GM03348 (cell line): Measurements from ENCODE around the gene TAF15.
A peak's percentile ranks its signal among the peaks of the same experiment; 100 is the strongest.

Experiments
- DNase-seq: peaks from one replicate; pipeline ENCODE4 v3.0.0; 2012; ENCODE audit warnings: low spot score

The TAF15 gene

GRCh38 chr17:35808962-35809854 lies at the start of gene TAF15:
Gene TAF15, plus strand, starts transcription at chr17:35809484. Its CDS starts 86 bp downstream, at chr17:35809570.
- peak; percentile 98 for DNase-seq

GRCh38 chr17:35760587-35760986 lies 48.7 kb upstream of the TAF15 start, which contains the start of gene C17orf50:
Gene C17orf50, plus strand, starts transcription at chr17:35760887. Its CDS starts 55 bp downstream, at chr17:35760942.
- DNase-seq = no peak

GRCh38 chr17:35761601-35762000 lies 47.7 kb upstream of the TAF15 start:
- no peak for DNase-seq

- no peak for DNase-seq
Observed at GRCh38 chr17:35763767-35764122, 45.5 kb upstream of the TAF15 start.

- peak; percentile 95 for DNase-seq
Observed at GRCh38 chr17:35764123-35764991, 44.9 kb upstream of the TAF15 start.

- DNase-seq = peak; percentile 34
Observed at GRCh38 chr17:35765086-35765710, 44.1 kb upstream of the TAF15 start.

- no peak for DNase-seq
Observed at GRCh38 chr17:35765756-35766488, 43.4 kb upstream of the TAF15 start.

- no peak for DNase-seq
Observed at GRCh38 chr17:35766489-35766877, 42.8 kb upstream of the TAF15 start.

- peak; percentile 83 for DNase-seq
Observed at GRCh38 chr17:35766903-35767510, 42.3 kb upstream of the TAF15 start.

GRCh38 chr17:35768797-35769196 lies 40.5 kb upstream of the TAF15 start:
- no peak for DNase-seq

GRCh38 chr17:35769895-35770486 lies 39.3 kb upstream of the TAF15 start:
- no peak for DNase-seq

- DNase-seq = no peak
Observed at GRCh38 chr17:35773129-35773528, 36.2 kb upstream of the TAF15 start.

- no peak for DNase-seq
Observed at GRCh38 chr17:35773679-35774425, 35.4 kb upstream of the TAF15 start.

- DNase-seq = no peak
Observed at GRCh38 chr17:35774499-35774898, 34.8 kb upstream of the TAF15 start.

GRCh38 chr17:35775039-35775438 lies 34.2 kb upstream of the TAF15 start:
- DNase-seq = no peak

GRCh38 chr17:35775583-35775982 lies 33.7 kb upstream of the TAF15 start:
- no peak for DNase-seq

GRCh38 chr17:35778641-35779196 lies 30.6 kb upstream of the TAF15 start:
- no peak for DNase-seq

GRCh38 chr17:35780950-35781349 lies 28.3 kb upstream of the TAF15 start:
- no peak for DNase-seq

- no peak for DNase-seq
Observed at GRCh38 chr17:35784895-35785294, 24.4 kb upstream of the TAF15 start.

- no peak for DNase-seq
Observed at GRCh38 chr17:35786941-35787432, 22.3 kb upstream of the TAF15 start.
